Measurements from ENCODE around the gene ZNHIT2.

DNA sequence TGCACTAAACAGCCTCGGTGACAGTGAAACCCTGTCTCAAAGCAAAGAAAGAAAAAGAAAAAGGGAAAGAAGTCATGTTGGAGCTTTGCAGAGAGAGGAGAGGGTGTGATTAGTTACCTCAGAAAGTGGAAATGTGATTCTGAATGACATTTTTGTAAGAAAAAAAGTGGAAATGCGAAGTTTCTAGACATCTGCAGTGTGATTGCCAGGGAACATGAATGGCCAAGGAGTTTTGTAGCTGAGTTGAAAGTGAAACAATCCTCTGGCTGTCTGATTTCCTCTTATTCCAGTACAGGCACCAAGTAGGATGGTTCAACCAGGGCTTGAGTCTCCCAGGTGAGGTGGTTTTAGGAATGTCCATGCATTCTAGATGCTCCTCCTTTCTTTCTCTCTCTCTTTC lies 34.6 kb upstream of the ZNHIT2 start:
- TF ChIP-seq, protein P1, sequence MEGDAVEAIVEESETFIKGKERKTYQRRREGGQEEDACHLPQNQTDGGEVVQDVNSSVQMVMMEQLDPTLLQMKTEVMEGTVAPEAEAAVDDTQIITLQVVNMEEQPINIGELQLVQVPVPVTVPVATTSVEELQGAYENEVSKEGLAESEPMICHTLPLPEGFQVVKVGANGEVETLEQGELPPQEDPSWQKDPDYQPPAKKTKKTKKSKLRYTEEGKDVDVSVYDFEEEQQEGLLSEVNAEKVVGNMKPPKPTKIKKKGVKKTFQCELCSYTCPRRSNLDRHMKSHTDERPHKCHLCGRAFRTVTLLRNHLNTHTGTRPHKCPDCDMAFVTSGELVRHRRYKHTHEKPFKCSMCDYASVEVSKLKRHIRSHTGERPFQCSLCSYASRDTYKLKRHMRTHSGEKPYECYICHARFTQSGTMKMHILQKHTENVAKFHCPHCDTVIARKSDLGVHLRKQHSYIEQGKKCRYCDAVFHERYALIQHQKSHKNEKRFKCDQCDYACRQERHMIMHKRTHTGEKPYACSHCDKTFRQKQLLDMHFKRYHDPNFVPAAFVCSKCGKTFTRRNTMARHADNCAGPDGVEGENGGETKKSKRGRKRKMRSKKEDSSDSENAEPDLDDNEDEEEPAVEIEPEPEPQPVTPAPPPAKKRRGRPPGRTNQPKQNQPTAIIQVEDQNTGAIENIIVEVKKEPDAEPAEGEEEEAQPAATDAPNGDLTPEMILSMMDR (conservative IDR thresholded peaks at IDR 0.05; ENCODE audit: low read length), result no peak
- no peak for TF ChIP-seq EZH2phosphoT487 (IDR thresholded peaks at IDR 0.05; ENCODE audit: borderline replicate concordance, low read depth, low read length)
